Measurements from ENCODE around the gene NMNAT3.

NMNAT3 gene

GRCh38 chr3:139705631-139706030, 27.9 kb upstream of the NMNAT3 start:
- peaks cover 0 to 8% (median 0%) of the 10 kb centered on the region in 5 experiments for H3K27me3 ChIP-seq (replicated peaks in 2 of 5; ENCODE audit: control insufficient read depth in 4 of 5, insufficient read depth in 5 of 5, low read length in 4 of 5)
- ChIA-PET POLR2A (no interaction called here), CTCF (no interaction called here)
- no peak for DNase-seq
- WGBS (ENCODE audit: insufficient coverage): 100% methylated on average over 2 of the region's 3 CpGs
- no peak overlapping the region for H3K4me3 ChIP-seq (ENCODE audit: control insufficient read depth in 1 of 7, extremely low read depth in 1 of 7, insufficient read depth in 4 of 7, low read depth in 2 of 7, low read length in 6 of 7)
- no peaks in the 10 kb centered on the region for H3K9me3 ChIP-seq (ENCODE audit: control extremely low read depth in 1 of 5, control insufficient read depth in 4 of 5, insufficient read depth in 2 of 5, low read depth in 1 of 5, low read length in 4 of 5)
- no peaks in the 10 kb centered on the region for H3K4me1 ChIP-seq (ENCODE audit: control extremely low read depth in 1 of 4, control insufficient read depth in 4 of 4, insufficient read depth in 4 of 4, low read length in 3 of 4)
- no peaks in the 10 kb centered on the region for H3K36me3 ChIP-seq (ENCODE audit: control insufficient read depth in 4 of 4, insufficient read depth in 4 of 4, low read length in 3 of 4)
- no peak overlapping the region for H3K27ac ChIP-seq (ENCODE audit: insufficient read depth in 1 of 2, low read depth in 1 of 2, low read length in 2 of 2, poor library complexity in 1 of 2, severe bottlenecking in 2 of 2)

DNA sequence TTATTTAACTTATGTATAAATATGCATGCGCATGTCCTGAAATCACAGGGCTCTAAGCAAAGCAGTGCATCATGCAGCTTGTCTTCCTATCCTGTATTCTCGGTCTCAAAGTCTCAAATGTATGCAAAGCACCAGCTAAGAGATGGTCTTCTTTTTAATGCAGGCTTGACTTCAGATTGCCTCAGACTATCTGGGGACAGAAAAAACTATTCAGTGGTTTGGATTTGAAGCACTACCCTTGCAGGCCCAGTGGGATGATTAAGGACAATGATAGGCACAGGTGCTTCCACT, 18.5 kb upstream of the NMNAT3 start:
- no peak overlapping the region for H3K4me3 ChIP-seq (ENCODE audit: control insufficient read depth in 1 of 7, extremely low read depth in 1 of 7, insufficient read depth in 4 of 7, low read depth in 2 of 7, low read length in 6 of 7)
- WGBS (ENCODE audit: insufficient coverage): 100% methylated on average over 2 of the region's 2 CpGs
- H3K27ac ChIP-seq (ENCODE audit: insufficient read depth in 1 of 2, low read depth in 1 of 2, low read length in 2 of 2, poor library complexity in 1 of 2, severe bottlenecking in 2 of 2): no peak overlapping the region
- H3K27me3 ChIP-seq (replicated peaks in 2 of 5; ENCODE audit: control insufficient read depth in 4 of 5, insufficient read depth in 5 of 5, low read length in 4 of 5): peaks cover 0 to 4% (median 0%) of the 10 kb centered on the region in 5 experiments
- no peaks in the 10 kb centered on the region for H3K9me3 ChIP-seq (ENCODE audit: control extremely low read depth in 1 of 5, control insufficient read depth in 4 of 5, insufficient read depth in 2 of 5, low read depth in 1 of 5, low read length in 4 of 5)
- DNase-seq: no peak
- CTCF ChIA-PET: no interaction called here
- no peaks in the 10 kb centered on the region for H3K4me1 ChIP-seq (ENCODE audit: control extremely low read depth in 1 of 4, control insufficient read depth in 4 of 4, insufficient read depth in 4 of 4, low read length in 3 of 4)
- H3K36me3 ChIP-seq (ENCODE audit: control insufficient read depth in 4 of 4, insufficient read depth in 4 of 4, low read length in 3 of 4): no peaks in the 10 kb centered on the region
- POLR2A ChIA-PET: no interaction called here

DNA sequence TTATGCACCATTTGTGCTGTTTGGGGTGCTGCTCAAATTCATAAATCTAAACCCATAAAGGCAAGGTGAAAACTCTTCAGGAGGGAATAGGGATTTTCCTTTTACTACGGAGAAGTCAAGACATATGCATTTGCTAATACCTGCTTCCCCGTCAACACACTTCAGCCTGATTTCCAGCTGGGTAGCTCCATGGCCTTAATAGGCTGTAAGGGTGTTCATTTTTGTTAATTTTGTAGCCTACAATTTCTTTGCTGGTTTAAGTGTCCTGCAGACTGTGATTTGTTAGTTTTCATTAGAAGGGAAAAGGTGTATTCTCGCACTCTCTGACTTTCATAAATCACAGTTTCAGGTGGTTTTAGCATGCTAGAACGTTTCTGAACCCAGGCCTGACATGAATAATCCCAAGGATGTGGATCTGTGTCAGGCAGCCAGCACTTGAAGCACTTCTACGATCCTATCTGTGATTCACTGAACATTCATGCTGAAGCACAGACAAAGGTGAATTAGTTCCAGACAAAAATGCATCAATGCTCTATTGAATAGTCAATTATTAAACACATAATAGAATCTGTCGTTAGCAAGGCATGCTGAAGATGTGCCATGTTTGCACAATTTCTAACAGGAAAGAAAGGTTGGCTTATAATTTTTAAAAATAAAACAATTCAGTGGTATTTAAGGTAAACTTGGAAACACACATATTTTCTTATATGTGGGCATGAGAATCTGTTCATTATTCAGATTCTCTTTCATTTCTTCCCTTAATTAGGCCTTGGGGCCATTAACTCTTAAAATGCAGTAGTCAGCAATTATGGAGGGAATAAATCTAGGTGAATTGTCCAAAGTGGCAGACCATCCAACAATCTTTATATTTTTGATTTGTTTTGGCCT, 17.9 kb upstream of the NMNAT3 start:
- H3K4me3 ChIP-seq (ENCODE audit: control insufficient read depth in 1 of 7, extremely low read depth in 1 of 7, insufficient read depth in 4 of 7, low read depth in 2 of 7, low read length in 6 of 7): no peak overlapping the region
- POLR2A ChIA-PET: no interaction called here
- 95% methylated on average over 3 of the region's 6 CpGs for WGBS (ENCODE audit: insufficient coverage)
- CTCF ChIA-PET: no interaction called here
- no peak overlapping the region for H3K27ac ChIP-seq (ENCODE audit: insufficient read depth in 1 of 2, low read depth in 1 of 2, low read length in 2 of 2, poor library complexity in 1 of 2, severe bottlenecking in 2 of 2)
- no peaks in the 10 kb centered on the region for H3K4me1 ChIP-seq (ENCODE audit: control extremely low read depth in 1 of 4, control insufficient read depth in 4 of 4, insufficient read depth in 4 of 4, low read length in 3 of 4)
- DNase-seq: no peak
- H3K9me3 ChIP-seq (ENCODE audit: control extremely low read depth in 1 of 5, control insufficient read depth in 4 of 5, insufficient read depth in 2 of 5, low read depth in 1 of 5, low read length in 4 of 5): no peaks in the 10 kb centered on the region
- no peaks in the 10 kb centered on the region for H3K36me3 ChIP-seq (ENCODE audit: control insufficient read depth in 4 of 4, insufficient read depth in 4 of 4, low read length in 3 of 4)
- no peaks in the 10 kb centered on the region for H3K27me3 ChIP-seq (replicated peaks in 2 of 5; ENCODE audit: control insufficient read depth in 4 of 5, insufficient read depth in 5 of 5, low read length in 4 of 5)

GRCh38 chr3:139695007-139695406, 17.2 kb upstream of the NMNAT3 start:
- Histone ChIP-seq H3K27me3 (replicated peaks in 2 of 5; ENCODE audit: control insufficient read depth in 4 of 5, insufficient read depth in 5 of 5, low read length in 4 of 5) (no peaks in the 10 kb centered on the region), H3K27ac (ENCODE audit: insufficient read depth in 1 of 2, low read depth in 1 of 2, low read length in 2 of 2, poor library complexity in 1 of 2, severe bottlenecking in 2 of 2) (no peak overlapping the region), H3K36me3 (ENCODE audit: control insufficient read depth in 4 of 4, insufficient read depth in 4 of 4, low read length in 3 of 4) (no peaks in the 10 kb centered on the region), H3K4me1 (ENCODE audit: control extremely low read depth in 1 of 4, control insufficient read depth in 4 of 4, insufficient read depth in 4 of 4, low read length in 3 of 4) (no peaks in the 10 kb centered on the region), H3K4me3 (ENCODE audit: control insufficient read depth in 1 of 7, extremely low read depth in 1 of 7, insufficient read depth in 4 of 7, low read depth in 2 of 7, low read length in 6 of 7) (no peak overlapping the region), H3K9me3 (ENCODE audit: control extremely low read depth in 1 of 5, control insufficient read depth in 4 of 5, insufficient read depth in 2 of 5, low read depth in 1 of 5, low read length in 4 of 5) (no peaks in the 10 kb centered on the region)
- POLR2A ChIA-PET: no interaction called here
- WGBS (ENCODE audit: insufficient coverage): 100% methylated on average over 1 of the region's 3 CpGs
- no peak for DNase-seq
- CTCF ChIA-PET: no interaction called here

DNA sequence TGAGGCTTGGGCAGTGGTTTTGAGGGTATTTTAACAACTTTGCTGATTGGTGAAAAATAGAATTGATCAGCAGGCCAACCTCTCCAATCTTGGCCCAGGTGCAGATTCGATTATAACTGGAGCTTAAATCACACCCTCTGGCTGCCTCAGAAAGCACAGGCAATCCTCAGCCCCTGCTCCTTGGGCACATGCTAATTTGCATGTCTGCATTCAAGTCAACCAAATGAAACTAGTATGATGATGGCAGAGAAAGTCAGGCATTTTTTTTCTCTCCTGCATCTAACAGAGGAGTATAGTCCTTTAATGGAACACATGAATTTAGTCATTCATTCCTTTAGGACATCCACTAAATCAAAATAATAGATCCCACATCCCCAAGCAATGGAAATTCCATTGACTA, 16.8 kb upstream of the NMNAT3 start:
- Histone ChIP-seq H3K36me3 (ENCODE audit: control insufficient read depth in 4 of 4, insufficient read depth in 4 of 4, low read length in 3 of 4) (no peaks in the 10 kb centered on the region), H3K9me3 (ENCODE audit: control extremely low read depth in 1 of 5, control insufficient read depth in 4 of 5, insufficient read depth in 2 of 5, low read depth in 1 of 5, low read length in 4 of 5) (no peaks in the 10 kb centered on the region), H3K4me3 (ENCODE audit: control insufficient read depth in 1 of 7, extremely low read depth in 1 of 7, insufficient read depth in 4 of 7, low read depth in 2 of 7, low read length in 6 of 7) (no peak overlapping the region), H3K27me3 (replicated peaks in 2 of 5; ENCODE audit: control insufficient read depth in 4 of 5, insufficient read depth in 5 of 5, low read length in 4 of 5) (no peaks in the 10 kb centered on the region), H3K27ac (ENCODE audit: insufficient read depth in 1 of 2, low read depth in 1 of 2, low read length in 2 of 2, poor library complexity in 1 of 2, severe bottlenecking in 2 of 2) (no peak overlapping the region), H3K4me1 (ENCODE audit: control extremely low read depth in 1 of 4, control insufficient read depth in 4 of 4, insufficient read depth in 4 of 4, low read length in 3 of 4) (no peaks in the 10 kb centered on the region)
- no peak for DNase-seq
- ChIA-PET POLR2A (no interaction called here), CTCF (interaction anchor here (0.9 to 1.2 kb wide), 2 partner anchors 11 to 17 kb away, joined by 3 to 4 read pairs; no protein-coding TSS in a partner anchor)
- 100% methylated on average over 1 of the region's 1 CpG for WGBS (ENCODE audit: insufficient coverage)

DNA sequence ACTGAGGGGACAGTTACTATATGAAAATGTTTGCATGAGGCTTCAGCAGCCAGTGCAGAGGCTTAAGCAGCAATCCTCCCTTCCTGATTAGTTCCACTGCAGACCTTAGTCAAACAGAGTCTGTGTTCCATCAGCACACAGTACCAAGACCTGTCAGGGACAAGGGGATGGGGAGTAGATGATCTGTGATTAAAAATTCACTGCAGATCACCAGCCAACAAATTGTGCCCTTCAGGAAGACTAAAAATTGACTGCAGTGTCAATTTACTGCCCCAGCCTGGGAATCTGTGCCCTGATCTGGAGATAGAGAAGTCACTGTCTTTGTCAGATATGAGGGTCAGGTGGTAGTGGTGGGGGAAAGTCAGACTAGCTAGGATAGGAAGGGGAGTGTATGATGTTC, 13.8 kb upstream of the NMNAT3 start:
- DNase-seq: no peak
- Histone ChIP-seq H3K36me3 (ENCODE audit: control insufficient read depth in 4 of 4, insufficient read depth in 4 of 4, low read length in 3 of 4) (no peaks in the 10 kb centered on the region), H3K27ac (ENCODE audit: insufficient read depth in 1 of 2, low read depth in 1 of 2, low read length in 2 of 2, poor library complexity in 1 of 2, severe bottlenecking in 2 of 2) (no peak overlapping the region), H3K9me3 (ENCODE audit: control extremely low read depth in 1 of 5, control insufficient read depth in 4 of 5, insufficient read depth in 2 of 5, low read depth in 1 of 5, low read length in 4 of 5) (no peaks in the 10 kb centered on the region), H3K27me3 (replicated peaks in 2 of 5; ENCODE audit: control insufficient read depth in 4 of 5, insufficient read depth in 5 of 5, low read length in 4 of 5) (no peaks in the 10 kb centered on the region), H3K4me1 (ENCODE audit: control extremely low read depth in 1 of 4, control insufficient read depth in 4 of 4, insufficient read depth in 4 of 4, low read length in 3 of 4) (no peaks in the 10 kb centered on the region), H3K4me3 (ENCODE audit: control insufficient read depth in 1 of 7, extremely low read depth in 1 of 7, insufficient read depth in 4 of 7, low read depth in 2 of 7, low read length in 6 of 7) (no peak overlapping the region)
- CTCF ChIA-PET: interaction anchor here (1.0 kb wide), 1 partner anchor 9 kb away, joined by 3 read pairs; no protein-coding TSS in a partner anchor
- POLR2A ChIA-PET: no interaction called here

GRCh38 chr3:139689708-139690228, 12.0 kb upstream of the NMNAT3 start:
- POLR2A ChIA-PET: no interaction called here
- 98% methylated on average over 6 of the region's 7 CpGs for WGBS (ENCODE audit: insufficient coverage)
- no peaks in the 10 kb centered on the region for H3K4me1 ChIP-seq (ENCODE audit: control extremely low read depth in 1 of 4, control insufficient read depth in 4 of 4, insufficient read depth in 4 of 4, low read length in 3 of 4)
- CTCF ChIA-PET: no interaction called here
- peaks cover 0 to under 1% (median 0%) of the 10 kb centered on the region in 5 experiments for H3K9me3 ChIP-seq (ENCODE audit: control extremely low read depth in 1 of 5, control insufficient read depth in 4 of 5, insufficient read depth in 2 of 5, low read depth in 1 of 5, low read length in 4 of 5)
- no peak for DNase-seq
- H3K27ac ChIP-seq (ENCODE audit: insufficient read depth in 1 of 2, low read depth in 1 of 2, low read length in 2 of 2, poor library complexity in 1 of 2, severe bottlenecking in 2 of 2): no peak overlapping the region
- H3K36me3 ChIP-seq (ENCODE audit: control insufficient read depth in 4 of 4, insufficient read depth in 4 of 4, low read length in 3 of 4): no peaks in the 10 kb centered on the region
- H3K4me3 ChIP-seq (ENCODE audit: control insufficient read depth in 1 of 7, extremely low read depth in 1 of 7, insufficient read depth in 4 of 7, low read depth in 2 of 7, low read length in 6 of 7): no peak overlapping the region
- peaks cover 0 to 2% (median 0%) of the 10 kb centered on the region in 5 experiments for H3K27me3 ChIP-seq (replicated peaks in 2 of 5; ENCODE audit: control insufficient read depth in 4 of 5, insufficient read depth in 5 of 5, low read length in 4 of 5)

All from common myeloid progenitor, CD34-positive (primary cell).